ENCODE data around the gene FAM204A.

Gene FAM204A

GRCh38 chr10:118276727-118277126 lies 65.4 kb downstream of the FAM204A start:
- DNase-seq = no peak

GRCh38 chr10:118276204-118276603 lies 65.9 kb downstream of the FAM204A start:
- no peak for DNase-seq

GRCh38 chr10:118273662-118274061 lies 68.5 kb downstream of the FAM204A start:
- no peak for DNase-seq

- DNase-seq = no peak
Measured at GRCh38 chr10:118272767-118273166, 69.4 kb downstream of the FAM204A start.

GRCh38 chr10:118272149-118272721 lies 69.9 kb downstream of the FAM204A start:
- DNase-seq = no peak

- no peak for DNase-seq
Measured at GRCh38 chr10:118271671-118272070, 70.5 kb downstream of the FAM204A start.

GRCh38 chr10:118266098-118266748 lies 75.9 kb downstream of the FAM204A start:
- DNase-seq = no peak

GRCh38 chr10:118264838-118265470 lies 77.2 kb downstream of the FAM204A start:
- no peak for DNase-seq

- DNase-seq = no peak
Measured at GRCh38 chr10:118264252-118264651, 77.9 kb downstream of the FAM204A start.

GRCh38 chr10:118262538-118262937 lies 79.6 kb downstream of the FAM204A start:
- DNase-seq = no peak

- DNase-seq = no peak
Measured at GRCh38 chr10:118259288-118259906, 82.7 kb downstream of the FAM204A start.

- DNase-seq = no peak
Measured at GRCh38 chr10:118258285-118258684, 83.8 kb downstream of the FAM204A start.

- no peak for DNase-seq
Measured at GRCh38 chr10:118256825-118257570, 85.1 kb downstream of the FAM204A start.

- no peak for DNase-seq
Measured at GRCh38 chr10:118256209-118256608, 85.9 kb downstream of the FAM204A start.

GRCh38 chr10:118255355-118255754 lies 86.8 kb downstream of the FAM204A start:
- no peak for DNase-seq

- DNase-seq = no peak
Measured at GRCh38 chr10:118254654-118255053, 87.5 kb downstream of the FAM204A start.

- no peak for DNase-seq
Measured at GRCh38 chr10:118253397-118253796, 88.7 kb downstream of the FAM204A start.

- DNase-seq = no peak
Measured at GRCh38 chr10:118251791-118252190, 90.3 kb downstream of the FAM204A start.

GRCh38 chr10:118249714-118250113 lies 92.4 kb downstream of the FAM204A start:
- no peak for DNase-seq
